ENCODE results near the gene CCSAP.

The CCSAP gene

GRCh38 chr1:229285440-229285839 lies 57.4 kb downstream of the CCSAP start:
- no peak for DNase-seq (ENCODE audit: low spot score)
- TF ChIP-seq CTCF (IDR thresholded peaks at IDR 0.05; ENCODE audit: extremely low read depth, insufficient read depth, missing control alignments), result no peak
- in situ Hi-C loops (cut with MboI; ENCODE audit: low pct_unique_long_range_greater_than_20kb, low sequenced_read_pairs, unreplicated experiment), result no loop called here

GRCh38 chr1:229284887-229285286 lies 58.0 kb downstream of the CCSAP start:
- DNase-seq (ENCODE audit: low spot score), result no peak
- TF ChIP-seq CTCF (IDR thresholded peaks at IDR 0.05; ENCODE audit: extremely low read depth, insufficient read depth, missing control alignments), result no peak
- in situ Hi-C loops (cut with MboI; ENCODE audit: low pct_unique_long_range_greater_than_20kb, low sequenced_read_pairs, unreplicated experiment), result no loop called here

- in situ Hi-C loops (cut with MboI; ENCODE audit: low pct_unique_long_range_greater_than_20kb, low sequenced_read_pairs, unreplicated experiment), result no loop called here
- DNase-seq (ENCODE audit: low spot score), result no peak
- TF ChIP-seq CTCF (IDR thresholded peaks at IDR 0.05; ENCODE audit: extremely low read depth, insufficient read depth, missing control alignments), result no peak
Observed at GRCh38 chr1:229283183-229283611, 59.6 kb downstream of the CCSAP start.

- DNase-seq (ENCODE audit: low spot score), result no peak
- TF ChIP-seq CTCF (IDR thresholded peaks at IDR 0.05; ENCODE audit: extremely low read depth, insufficient read depth, missing control alignments), result no peak
- in situ Hi-C loops (cut with MboI; ENCODE audit: low pct_unique_long_range_greater_than_20kb, low sequenced_read_pairs, unreplicated experiment), result no loop called here
Observed at GRCh38 chr1:229282295-229282823, 60.5 kb downstream of the CCSAP start.

- no peak for DNase-seq (ENCODE audit: low spot score)
- TF ChIP-seq CTCF (IDR thresholded peaks at IDR 0.05; ENCODE audit: extremely low read depth, insufficient read depth, missing control alignments), result no peak
- in situ Hi-C loops (cut with MboI; ENCODE audit: low pct_unique_long_range_greater_than_20kb, low sequenced_read_pairs, unreplicated experiment), result no loop called here
Observed at GRCh38 chr1:229281339-229281926, 61.4 kb downstream of the CCSAP start.

GRCh38 chr1:229280921-229281320 lies 61.9 kb downstream of the CCSAP start:
- no peak for DNase-seq (ENCODE audit: low spot score)
- in situ Hi-C loops (cut with MboI; ENCODE audit: low pct_unique_long_range_greater_than_20kb, low sequenced_read_pairs, unreplicated experiment), result no loop called here
- TF ChIP-seq CTCF (IDR thresholded peaks at IDR 0.05; ENCODE audit: extremely low read depth, insufficient read depth, missing control alignments), result no peak

Data from GM13977 (cell line).